Left hindlimb (tissue), 1 donor: ENCODE data around the gene LMTK2.
"Not testable (repeated sequence)": the region's sequence is repeated elsewhere in the genome, so short reads cannot be mapped to it uniquely, and the experiment has no call there.

ENCODE experiments used
- DNase-seq: peaks from one replicate; pipeline ENCODE4 v3.0.0-alpha.2; 2018

LMTK2 gene

GRCh38 chr7:98107313-98107721 is 655 bp downstream of the LMTK2 start:
- no peak for DNase-seq

GRCh38 chr7:98110249-98111022 is 3.8 kb downstream of the LMTK2 start:
- DNase-seq = no peak

DNA sequence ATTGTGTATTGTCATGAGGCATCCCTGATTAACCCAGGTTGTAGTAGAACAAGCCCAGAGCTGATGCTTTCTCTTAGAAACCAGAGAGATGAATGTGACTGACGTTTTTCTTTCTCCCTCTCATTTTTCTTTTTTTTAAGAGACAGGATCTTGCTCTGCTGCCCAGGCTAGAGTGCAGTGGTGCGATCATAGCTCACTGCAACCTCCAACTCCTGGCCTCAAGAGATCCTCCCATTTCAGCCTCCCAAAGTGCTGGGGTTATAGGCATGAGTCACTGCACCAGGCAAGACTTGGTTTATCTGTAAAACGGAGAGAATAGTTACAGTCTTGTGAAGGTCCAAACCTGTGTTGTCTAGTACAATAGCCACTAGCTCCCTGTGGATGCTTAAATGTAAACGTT is 5.4 kb downstream of the LMTK2 start:
- no peak for DNase-seq

DNA sequence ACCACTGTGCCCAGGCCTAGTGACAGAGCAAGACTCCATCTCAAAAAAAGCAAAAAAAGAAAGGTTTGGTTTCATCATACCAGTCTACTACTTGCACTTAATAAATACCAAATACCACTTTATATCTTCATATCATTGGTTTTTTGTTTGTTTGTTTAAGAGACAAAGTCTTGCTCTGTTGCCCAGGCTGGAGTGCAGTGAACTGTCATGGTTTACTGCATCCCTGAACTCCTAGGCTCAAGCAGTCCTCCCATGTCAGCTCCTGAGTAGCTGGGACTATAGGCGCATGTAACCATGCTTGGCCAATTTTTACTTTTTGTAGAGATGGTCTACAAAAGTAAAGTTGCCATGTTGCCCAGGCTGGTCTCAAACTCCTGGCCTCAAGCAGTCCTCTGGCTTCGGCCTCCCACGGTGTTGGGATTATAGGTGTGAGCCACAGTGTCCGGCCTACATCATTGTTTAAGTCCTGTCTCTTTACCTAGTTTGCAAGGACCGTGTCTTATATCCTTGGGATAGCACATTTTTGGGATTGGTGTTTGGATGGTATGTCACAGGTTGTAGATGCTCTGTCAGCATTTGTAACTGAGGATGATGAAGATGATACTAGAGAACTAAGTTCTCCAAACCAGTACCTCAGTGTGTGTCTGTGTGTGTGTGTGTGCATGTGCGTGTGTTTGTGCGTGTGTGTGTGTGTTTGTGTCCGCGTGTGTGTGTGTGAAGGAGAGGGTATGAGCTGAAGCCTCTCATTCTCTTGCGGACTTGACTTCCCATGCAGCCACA is 9.3 kb downstream of the LMTK2 start:
- DNase-seq = no peak

DNA sequence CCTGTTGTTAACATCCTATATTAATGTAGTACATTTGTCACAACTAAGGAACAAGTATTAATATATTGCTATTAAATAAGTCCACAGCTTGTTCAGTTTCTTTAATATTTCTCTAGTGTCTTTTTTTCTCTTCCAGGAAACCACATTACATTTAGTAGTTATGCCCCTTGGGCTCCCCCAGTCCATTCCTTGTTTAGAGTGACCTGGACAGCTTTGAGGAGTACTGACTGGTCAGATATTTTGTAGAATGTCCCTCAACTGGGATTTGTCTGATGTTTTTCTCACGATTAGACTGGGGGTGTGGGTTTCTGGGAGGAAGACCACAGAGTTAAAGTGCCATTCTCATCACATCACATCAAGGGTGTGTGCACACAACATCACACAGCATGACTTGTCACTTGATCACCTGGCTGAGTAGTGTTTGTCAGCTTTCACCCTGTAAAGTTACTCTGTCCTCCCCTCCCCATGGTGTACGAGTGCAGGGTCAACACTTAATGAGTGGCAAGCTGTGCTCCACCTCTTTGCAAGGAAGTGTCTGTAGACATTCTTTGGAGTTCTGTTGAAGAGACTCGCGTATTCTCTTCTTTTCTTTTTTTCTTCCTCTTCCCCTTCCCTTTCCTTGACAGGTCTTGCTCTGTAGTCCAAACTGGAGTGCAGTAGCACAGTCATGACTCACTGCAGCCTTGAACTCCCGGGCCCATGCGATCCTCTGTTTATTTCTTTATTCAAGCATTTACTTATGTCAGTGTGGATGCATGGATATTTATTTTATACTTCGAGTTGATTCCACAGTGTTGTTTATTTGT is 10.2 kb downstream of the LMTK2 start:
- DNase-seq = no peak

GRCh38 chr7:98119256-98119918 is 12.7 kb downstream of the LMTK2 start:
- DNase-seq = no peak

DNA sequence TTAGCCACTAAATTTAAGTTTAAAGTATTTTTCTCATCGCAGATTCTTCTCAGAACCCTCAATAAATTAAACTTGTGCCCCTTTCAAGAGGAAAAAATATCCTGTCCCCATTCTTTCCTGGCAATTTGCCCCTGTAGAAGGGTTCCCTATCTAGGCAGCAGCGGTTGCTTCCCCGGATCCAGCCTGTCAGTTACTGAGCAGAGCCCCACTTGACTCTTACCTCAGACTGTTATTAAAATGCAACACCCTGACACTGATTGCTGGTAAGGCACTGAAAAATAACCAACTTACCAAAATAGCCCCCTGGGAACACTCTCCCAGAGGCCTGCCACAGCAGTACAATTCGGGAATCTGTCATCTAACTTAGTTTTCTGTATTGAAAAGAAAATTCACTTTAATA is 13.9 kb downstream of the LMTK2 start:
- no peak for DNase-seq

GRCh38 chr7:98121388-98121787 is 14.7 kb downstream of the LMTK2 start:
- DNase-seq = not testable (repeated sequence)

DNA sequence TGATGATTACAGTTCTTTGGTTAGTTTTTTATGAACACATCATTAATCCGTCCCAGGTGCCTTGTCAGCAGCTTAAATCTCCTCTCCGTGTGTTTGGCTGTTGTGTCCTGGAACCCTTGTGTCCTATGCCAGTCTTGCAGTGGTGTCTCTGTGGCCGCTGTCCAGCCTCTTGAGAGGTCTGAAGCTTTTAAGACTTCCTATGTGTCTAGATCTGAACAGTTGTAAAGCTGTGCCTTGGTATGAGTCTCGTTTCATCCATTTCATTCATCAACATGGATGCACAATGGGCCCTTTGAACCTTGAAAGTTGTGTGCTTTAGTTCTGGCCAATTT is 16.7 kb downstream of the LMTK2 start:
- DNase-seq = no peak

DNA sequence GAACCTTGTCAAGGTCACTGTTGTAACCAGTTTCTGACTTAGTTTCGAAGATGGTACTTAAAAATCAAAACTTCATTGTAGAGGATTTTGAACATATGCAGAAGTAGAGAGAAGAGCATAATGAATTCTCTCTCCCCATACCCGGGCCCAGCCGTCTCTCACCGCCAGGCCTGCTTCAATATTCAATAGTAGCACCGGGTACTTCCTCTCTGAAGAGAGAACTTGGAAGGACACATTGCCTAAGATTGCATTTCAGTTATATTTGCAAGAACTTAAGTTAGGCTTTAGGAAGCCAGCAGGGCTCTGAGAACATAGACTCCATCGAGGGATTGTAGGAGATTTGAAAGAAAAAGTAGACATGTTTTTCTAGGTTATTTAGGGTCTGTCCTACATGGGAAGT is 19.1 kb downstream of the LMTK2 start:
- DNase-seq = no peak

DNA sequence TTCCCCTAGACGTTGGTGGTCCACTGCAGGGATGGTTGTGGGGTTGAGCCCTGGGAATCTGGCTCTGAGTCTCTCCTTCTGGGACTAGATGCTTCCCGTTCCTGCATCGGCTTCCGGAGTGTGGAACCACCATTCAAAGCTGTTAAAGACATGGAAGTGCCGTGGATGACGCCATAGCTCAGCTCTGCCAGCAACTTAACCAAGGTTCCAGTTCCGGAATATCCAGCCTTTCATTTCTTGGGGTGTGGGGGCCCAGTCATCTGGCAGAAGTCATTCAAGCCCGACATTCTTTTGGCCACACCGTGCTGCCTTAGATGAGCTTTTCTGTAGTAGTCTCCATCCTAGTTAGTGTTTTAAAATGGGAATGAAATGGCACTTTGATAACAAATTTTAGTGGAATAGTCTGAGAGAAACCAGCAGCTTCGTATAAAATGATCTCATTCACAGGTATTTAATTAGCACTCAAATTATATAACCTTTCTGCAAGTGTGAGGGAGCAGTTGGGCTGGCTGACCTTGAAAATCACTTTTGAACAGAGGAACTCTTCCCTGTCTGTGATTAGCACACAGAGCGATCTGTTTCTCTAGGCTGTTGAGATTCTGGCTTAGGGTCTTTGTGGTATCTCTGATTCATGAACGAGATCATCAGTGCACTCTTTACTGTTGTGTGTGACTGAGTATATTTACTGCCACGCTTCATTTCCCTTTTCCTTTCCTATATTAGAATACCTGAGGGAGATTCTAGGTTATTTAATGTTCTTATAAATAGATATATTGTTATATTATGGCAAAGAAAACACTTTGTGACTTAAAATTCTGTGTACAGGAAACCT is 19.9 kb downstream of the LMTK2 start:
- DNase-seq = no peak

GRCh38 chr7:98128346-98128745 is 21.7 kb downstream of the LMTK2 start:
- DNase-seq = no peak

DNA sequence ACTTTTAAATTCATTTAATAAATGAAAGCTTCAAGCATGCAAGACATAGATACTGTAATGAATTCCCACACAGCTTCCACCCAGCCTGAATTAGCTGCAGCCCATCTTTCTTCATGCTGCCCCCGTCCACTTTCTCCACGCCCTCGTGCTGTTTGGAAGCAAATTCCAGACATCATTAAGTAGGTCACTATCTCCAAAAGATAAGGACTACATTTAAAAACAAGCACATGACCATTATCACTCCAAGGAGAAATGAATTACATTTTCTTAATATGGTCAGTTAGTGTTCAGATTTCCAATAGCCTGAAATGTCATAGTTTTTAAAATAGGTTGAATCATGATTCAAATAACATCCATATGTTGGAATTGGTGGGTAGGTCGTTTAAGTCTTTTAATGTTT is 24.3 kb downstream of the LMTK2 start:
- no peak for DNase-seq

- DNase-seq = no peak
These were observed 26.5 kb downstream of the LMTK2 start for GRCh38 chr7:98133181-98133580.

GRCh38 chr7:98133621-98134303 is 27.1 kb downstream of the LMTK2 start:
- DNase-seq = no peak

DNA sequence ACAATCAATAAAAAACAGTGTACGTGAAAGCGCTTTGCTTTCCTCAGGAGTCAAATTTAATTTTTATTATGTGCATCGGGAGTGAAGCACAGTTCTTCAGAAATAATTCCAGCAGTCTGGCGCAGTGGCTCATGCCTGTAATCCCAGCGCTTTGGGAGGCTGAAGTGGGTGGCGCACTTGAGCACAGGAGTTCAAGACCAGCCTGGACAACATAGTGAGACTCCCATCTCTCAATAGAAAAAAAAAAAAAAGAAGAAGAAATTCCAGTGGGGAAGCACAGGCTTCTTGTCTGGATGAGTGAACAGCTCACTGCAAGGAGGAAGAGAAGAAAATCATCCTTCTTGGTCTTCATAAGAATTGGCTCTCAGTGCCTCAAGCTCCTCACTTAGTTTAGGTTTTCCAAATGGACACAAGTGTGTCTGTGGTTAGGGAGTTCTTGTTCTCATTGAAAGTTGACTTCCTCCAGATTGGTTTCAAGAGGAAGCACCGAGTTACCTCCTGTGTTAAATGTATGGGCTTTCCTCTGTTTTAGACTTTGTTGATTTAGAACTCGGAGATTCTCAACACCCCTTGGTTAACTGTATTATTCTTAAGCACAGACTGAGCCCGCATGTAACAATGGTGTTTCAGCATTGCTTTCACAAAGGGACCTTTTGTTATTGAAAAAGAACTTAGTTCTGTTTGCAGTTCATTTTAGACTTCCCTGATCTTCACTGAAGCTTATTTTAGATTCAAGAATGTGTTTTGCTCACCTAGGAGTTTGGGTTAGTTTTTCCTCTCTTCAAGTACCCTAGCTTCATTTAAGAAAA is 28.0 kb downstream of the LMTK2 start:
- DNase-seq = no peak

- no peak for DNase-seq
These were observed 29.3 kb downstream of the LMTK2 start for GRCh38 chr7:98135984-98136383.

DNA sequence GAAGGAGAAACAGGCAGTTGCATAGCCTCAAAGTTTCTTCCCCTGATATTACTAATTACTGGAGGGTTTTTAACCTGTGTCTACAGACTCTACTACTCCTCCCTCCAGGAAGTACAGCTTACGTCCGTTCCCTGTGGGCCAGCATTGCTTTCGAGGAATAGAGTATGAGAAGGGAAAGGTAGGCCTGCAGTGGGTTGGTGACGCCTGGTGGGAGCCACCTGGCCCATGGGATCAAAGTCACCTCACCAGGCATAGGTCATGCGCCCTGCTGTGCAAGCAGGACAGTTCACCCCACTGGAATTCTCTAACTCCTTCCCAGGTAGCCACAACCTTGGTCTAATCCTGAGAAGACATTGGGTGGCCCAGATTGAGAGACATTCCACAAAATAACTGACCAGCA is 29.8 kb downstream of the LMTK2 start:
- no peak for DNase-seq

GRCh38 chr7:98137134-98137825 is 30.6 kb downstream of the LMTK2 start:
- DNase-seq = no peak

DNA sequence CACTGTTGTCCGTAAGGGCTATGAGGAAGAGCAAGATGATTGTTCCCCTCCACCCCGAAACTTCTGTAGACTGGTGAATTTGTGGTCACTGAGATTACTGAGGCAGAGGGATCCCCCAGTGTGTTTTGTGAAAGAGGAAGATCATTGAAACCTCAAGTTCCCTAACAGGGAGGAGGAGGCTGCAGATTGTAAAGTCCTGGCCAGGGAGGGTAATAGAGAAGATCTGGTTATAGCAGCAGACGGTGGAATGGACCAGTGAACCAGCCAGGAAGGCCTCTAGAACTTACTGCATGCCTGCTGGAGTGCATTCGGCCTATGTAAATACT is 31.1 kb downstream of the LMTK2 start:
- DNase-seq = no peak
